Left ventricle myocardium superior (tissue), 1 donor: Measurements from ENCODE around the gene SGMS2. TPM values are rescaled to one million over a fixed set of nuclear protein-coding genes. Genes with fewer than 3 reads are reported as not detected.

Source experiments
- ATAC-seq: fragments of 200-7000 bp; cut with Tn5 transposase; one replicate; pipeline ENCODE4 v1.9.1; 2020; ENCODE audit warnings: mild to moderate bottlenecking, moderate library complexity
- DNase-seq: peaks from one replicate; pipeline ENCODE4 v3.0.0-alpha.2; 2020
- intact Hi-C: fragments of 100-400 bp; cut with micrococcal nuclease; formaldehyde crosslinking; loops from one replicate; pipeline ENCODE4 v1.11.0; 2022
- total RNA-seq: library from RNA; stranded (reverse); fragmentation: NEBNext Ultra II Directional; extraction: Animal tissue kit (Norgen Biotek cat#: 25700); gene quantifications from one replicate; pipeline ENCODE4 v1.2.1, GENCODE V29; 2021
- donor health status: DM: no; HTN: yes; CAD: no; lungs with severe emphysema.

Gene SGMS2
- total RNA-seq, 1 donor from 2014 or later, result 23.1 TPM

GRCh38 chr4:107935246-107935645 lies 110.5 kb downstream of the SGMS2 start:
- ATAC-seq (no peak), DNase-seq (no peak)
- intact Hi-C loops, result no loop called here

GRCh38 chr4:107937040-107937439 lies 112.3 kb downstream of the SGMS2 start:
- DNase-seq (no peak), ATAC-seq (no peak)
- intact Hi-C loops, result no loop called here

- no peak for DNase-seq
- intact Hi-C loops, result no loop called here
Measured at GRCh38 chr4:107939307-107939706, 114.6 kb downstream of the SGMS2 start.

GRCh38 chr4:107945809-107946208 lies 121.1 kb downstream of the SGMS2 start:
- no peak for ATAC-seq
- no peak for DNase-seq
- intact Hi-C loops, result no loop called here

More at GRCh38 chr4:107939307-107939706, 114.6 kb downstream of the SGMS2 start:
- no peak for ATAC-seq

GRCh38 chr4:107950746-107951540 lies 126.2 kb downstream of the SGMS2 start:
- intact Hi-C loops, result no loop called here
- DNase-seq, result no peak

GRCh38 chr4:107951551-107951950 lies 126.8 kb downstream of the SGMS2 start:
- intact Hi-C loops, result no loop called here
- ATAC-seq, result no peak
- DNase-seq, result no peak

More at GRCh38 chr4:107950746-107951540, 126.2 kb downstream of the SGMS2 start:
- ATAC-seq, result no peak

- no peak for ATAC-seq
- intact Hi-C loops, result no loop called here
Measured at GRCh38 chr4:107956011-107956410, 131.3 kb downstream of the SGMS2 start.

More at GRCh38 chr4:107956011-107956410, 131.3 kb downstream of the SGMS2 start:
- DNase-seq, result no peak

Other genes starting within 250 kb of the SGMS2 start
- 9.6 TPM for gene PAPSS1, start 104.7 kb upstream of the SGMS2 start, total RNA-seq
- gene CYP2U1, start 106.6 kb downstream of the SGMS2 start, total RNA-seq, result 8.1 TPM
- 252 TPM for gene HADH, start 165.0 kb downstream of the SGMS2 start, total RNA-seq